BLaER1 (cell line): ENCODE measurements around the gene ARAP3.
"Not testable (repeated sequence)": the region's sequence is repeated elsewhere in the genome, so short reads cannot be mapped to it uniquely, and the experiment has no call there.

Experiments
- H3K27ac ChIP-seq: shearing (Covaris generic); formaldehyde crosslinking; 2 replicates; pipeline ENCODE4 v1.8.1; 2022
- H3K27me3 ChIP-seq: shearing (Covaris generic); formaldehyde crosslinking; 2 replicates; pipeline ENCODE4 v1.8.1; 2022
- H3K36me3 ChIP-seq: shearing (Covaris generic); formaldehyde crosslinking; 2 replicates; pipeline ENCODE4 v1.8.1; 2022
- H3K4me1 ChIP-seq: shearing (Covaris generic); formaldehyde crosslinking; 2 replicates; pipeline ENCODE4 v1.8.1; 2022
- H3K4me2 ChIP-seq: shearing (Covaris generic); formaldehyde crosslinking; 2 replicates; pipeline ENCODE4 v1.8.1; 2022
- H3K4me3 ChIP-seq: shearing (Covaris generic); formaldehyde crosslinking; 2 replicates; pipeline ENCODE4 v1.8.1; 2022
- H3K9ac ChIP-seq: shearing (Covaris generic); formaldehyde crosslinking; 2 replicates; pipeline ENCODE4 v1.8.1; 2022
- H3K9me3 ChIP-seq: shearing (Covaris generic); formaldehyde crosslinking; 2 replicates; pipeline ENCODE4 v1.8.1; 2022
- H4K20me1 ChIP-seq: shearing (Covaris generic); formaldehyde crosslinking; 2 replicates; pipeline ENCODE4 v1.8.1; 2022
- Cebpa-rat ChIP-seq: shearing (Covaris generic); IDR thresholded peaks from 2 replicates; pipeline ENCODE4 v1.8.1; 2022

Gene ARAP3

DNA sequence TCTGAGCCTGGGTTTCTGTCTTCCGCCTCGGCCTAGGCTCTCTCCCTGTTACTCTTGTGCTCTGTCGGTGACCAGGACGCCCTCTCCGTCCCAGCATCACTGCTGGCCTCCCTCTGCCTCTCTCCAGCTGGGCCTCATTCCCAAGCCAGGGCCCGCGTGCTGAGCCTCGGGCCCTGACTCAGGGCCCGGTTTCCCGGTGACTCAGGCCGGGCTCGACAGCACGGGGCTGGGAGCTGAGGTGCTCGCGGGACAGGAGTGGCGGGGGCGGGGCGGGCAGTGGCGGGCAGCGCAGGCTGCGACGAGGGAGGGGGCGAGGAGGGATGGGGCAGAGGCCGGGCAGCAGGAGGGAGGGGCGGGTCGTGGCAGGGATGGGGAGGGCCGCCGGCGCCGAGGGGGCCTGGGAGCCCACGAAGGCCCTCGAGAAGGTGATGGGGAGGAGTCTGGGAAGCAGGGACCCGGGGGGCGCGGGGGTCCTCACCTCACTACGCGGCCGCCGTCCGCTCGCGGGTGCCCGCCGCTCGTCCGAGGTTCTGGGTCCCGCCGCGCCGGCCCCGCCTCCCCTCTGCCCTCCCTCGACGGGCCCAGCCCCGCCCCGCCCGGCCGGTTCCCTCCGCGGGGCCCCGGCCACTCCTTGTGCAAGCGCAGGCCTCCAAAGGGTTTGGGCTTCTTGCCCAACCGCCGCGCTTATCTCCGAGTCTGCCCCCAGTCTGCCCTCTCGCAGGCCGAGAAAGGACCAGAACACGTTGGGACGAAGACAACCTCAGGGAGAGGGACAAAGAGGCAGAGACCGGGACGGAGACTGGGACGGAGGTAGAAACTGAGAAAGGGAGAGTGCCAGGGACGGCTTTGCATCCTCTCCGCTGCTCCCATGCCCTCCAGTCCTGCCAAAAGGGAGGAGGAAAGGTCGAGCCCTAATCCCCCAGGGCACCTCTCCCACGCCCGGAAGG, at the start of gene ARAP3:
Gene ARAP3, minus strand, starts transcription at position 536 of the 947 bp plus-strand sequence. CDS start 1,744 bp downstream, outside the sequence.
- no peaks in the 10 kb centered on the region for H3K36me3 ChIP-seq
- H3K4me1 ChIP-seq = peaks cover 62% of the 10 kb centered on the region
- H3K9me3 ChIP-seq = no peaks in the 10 kb centered on the region
- H3K27ac ChIP-seq = peak within 1 kb of the TSS; percentile 75
- TF ChIP-seq Cebpa-rat = no peak
- peak within 1 kb of the TSS; percentile 94 for H3K4me2 ChIP-seq
- no peaks in the 10 kb centered on the region for H4K20me1 ChIP-seq
- peak within 1 kb of the TSS; percentile 67 for H3K9ac ChIP-seq
- no peaks in the 10 kb centered on the region for H3K27me3 ChIP-seq
- peak within 1 kb of the TSS; percentile 63 for H3K4me3 ChIP-seq

GRCh38 chr5:141729387-141730006, 47.5 kb upstream of the ARAP3 start:
- no peak for TF ChIP-seq Cebpa-rat
- Histone ChIP-seq H3K9me3 (no peaks in the 10 kb centered on the region), H4K20me1 (no peaks in the 10 kb centered on the region; the same call in 1 of the 2 replicates), H3K4me2 (peak overlapping the region; percentile 45), H3K27ac (no peak overlapping the region), H3K27me3 (no peaks in the 10 kb centered on the region), H3K9ac (no peak overlapping the region), H3K4me3 (no peak overlapping the region), H3K4me1 (peaks cover 22% of the 10 kb centered on the region), H3K36me3 (no peaks in the 10 kb centered on the region)

GRCh38 chr5:141725891-141726290, 43.9 kb upstream of the ARAP3 start:
- Histone ChIP-seq H3K4me1 (peaks cover 13% of the 10 kb centered on the region), H3K4me2 (no peak overlapping the region), H3K36me3 (no peaks in the 10 kb centered on the region), H3K27me3 (no peaks in the 10 kb centered on the region), H3K4me3 (no peak overlapping the region), H4K20me1 (no peaks in the 10 kb centered on the region), H3K27ac (no peak overlapping the region), H3K9me3 (no peaks in the 10 kb centered on the region; the same call in 1 of the 2 replicates), H3K9ac (no peak overlapping the region)
- no peak for TF ChIP-seq Cebpa-rat

DNA sequence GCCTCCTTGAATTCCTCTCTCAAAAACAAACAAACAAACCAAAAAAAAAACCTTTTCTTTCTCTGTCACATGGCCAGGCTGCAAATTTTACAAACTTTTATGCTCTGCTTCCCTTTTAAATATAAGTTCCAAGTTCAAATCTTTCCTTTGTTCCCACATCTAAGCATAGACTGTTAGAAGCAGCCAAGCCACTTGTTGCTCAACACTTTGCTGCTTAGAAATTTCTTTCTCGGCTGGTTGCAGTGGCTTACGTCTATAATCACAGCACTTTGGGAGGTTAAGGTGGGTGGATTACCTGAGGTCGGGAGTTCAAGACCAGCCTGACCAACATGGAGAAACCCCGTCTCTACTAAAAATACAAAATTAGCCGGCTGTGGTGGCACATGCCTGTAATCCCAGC, 43.1 kb upstream of the ARAP3 start:
- not testable (repeated sequence) for H3K27ac ChIP-seq

GRCh38 chr5:141722266-141722665, 40.2 kb upstream of the ARAP3 start:
- Histone ChIP-seq H3K36me3 (no peaks in the 10 kb centered on the region), H3K27ac (no peak overlapping the region), H3K4me2 (no peak overlapping the region), H3K27me3 (no peaks in the 10 kb centered on the region), H4K20me1 (no peaks in the 10 kb centered on the region), H3K4me3 (no peak overlapping the region), H3K9me3 (no peaks in the 10 kb centered on the region; the same call in 1 of the 2 replicates), H3K4me1 (no peaks in the 10 kb centered on the region), H3K9ac (no peak overlapping the region)
- no peak for TF ChIP-seq Cebpa-rat

More for the DNA sequence above, 43.1 kb upstream of the ARAP3 start:
- not testable (repeated sequence) for H3K9me3 ChIP-seq, H3K4me2 ChIP-seq, H3K4me3 ChIP-seq, H3K9ac ChIP-seq, H3K36me3 ChIP-seq, H3K27me3 ChIP-seq, H4K20me1 ChIP-seq
- peaks cover 13% of the 10 kb centered on the region for H3K4me1 ChIP-seq

DNA sequence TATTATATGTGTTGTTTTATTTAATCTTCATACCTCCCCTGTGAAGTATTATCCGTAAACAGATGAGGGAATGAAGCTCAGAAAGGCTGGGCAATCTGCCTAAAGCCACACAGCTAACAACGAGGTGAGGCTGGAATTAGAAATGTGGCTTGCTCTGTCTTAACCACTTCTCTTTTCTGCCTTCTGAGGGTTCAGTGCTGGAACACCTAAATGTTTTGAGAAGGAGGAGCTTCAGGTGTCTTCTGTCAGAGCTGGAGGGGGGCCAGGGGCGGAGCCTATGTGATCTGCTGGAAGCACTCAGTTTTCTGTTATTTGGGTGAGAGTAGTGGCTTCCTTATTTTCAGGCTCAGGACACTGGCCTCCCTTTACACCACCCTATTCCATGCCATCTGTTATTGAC, 35.0 kb upstream of the ARAP3 start:
- Histone ChIP-seq H3K4me1 (peaks cover 17% of the 10 kb centered on the region), H4K20me1 (no peaks in the 10 kb centered on the region), H3K36me3 (no peaks in the 10 kb centered on the region), H3K9ac (no peak overlapping the region), H3K9me3 (no peaks in the 10 kb centered on the region), H3K4me2 (no peak overlapping the region), H3K27me3 (no peaks in the 10 kb centered on the region), H3K4me3 (no peak overlapping the region), H3K27ac (no peak overlapping the region)
- TF ChIP-seq Cebpa-rat = no peak

- no peaks in the 10 kb centered on the region for H3K36me3 ChIP-seq
These were observed 34.4 kb upstream of the ARAP3 start for GRCh38 chr5:141716468-141716867.

DNA sequence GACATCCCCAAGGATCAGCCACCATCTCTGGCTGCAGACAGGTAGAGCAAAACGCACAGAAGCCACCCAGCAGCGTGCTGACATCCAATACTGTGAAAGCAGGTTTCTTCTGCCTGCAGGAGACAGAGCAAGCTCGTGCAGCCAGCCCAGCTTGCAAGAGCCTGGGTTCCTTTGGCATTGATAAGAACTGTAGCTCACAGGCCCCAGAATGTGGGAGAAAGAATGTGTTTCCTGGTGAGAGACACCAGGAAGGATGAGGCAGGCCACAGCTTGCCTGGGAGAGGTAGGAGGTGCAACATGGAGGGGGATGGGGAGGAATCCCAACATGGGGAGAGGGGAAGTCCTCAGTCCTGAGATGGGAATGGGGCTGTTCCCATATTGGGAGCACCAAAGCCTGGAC, 34.0 kb upstream of the ARAP3 start:
- no peak overlapping the region for H3K4me3 ChIP-seq
- H3K4me2 ChIP-seq = 0 out of 2 replicates have a peak overlapping the region, but pooled peaks have one; percentile 21
- H4K20me1 ChIP-seq = no peaks in the 10 kb centered on the region
- no peak overlapping the region for H3K9ac ChIP-seq
- H3K9me3 ChIP-seq = no peaks in the 10 kb centered on the region
- no peak for TF ChIP-seq Cebpa-rat
- H3K27me3 ChIP-seq = no peaks in the 10 kb centered on the region
- no peaks in the 10 kb centered on the region for H3K36me3 ChIP-seq
- no peak overlapping the region for H3K27ac ChIP-seq
- peaks cover 17% of the 10 kb centered on the region for H3K4me1 ChIP-seq

More at GRCh38 chr5:141716468-141716867, 34.4 kb upstream of the ARAP3 start:
- H3K4me3 ChIP-seq = no peak overlapping the region
- H3K27me3 ChIP-seq = no peaks in the 10 kb centered on the region
- H3K9ac ChIP-seq = no peak overlapping the region
- H4K20me1 ChIP-seq = no peaks in the 10 kb centered on the region
- H3K27ac ChIP-seq = no peak overlapping the region
- H3K4me1 ChIP-seq = peaks cover 17% of the 10 kb centered on the region
- no peak for TF ChIP-seq Cebpa-rat
- H3K9me3 ChIP-seq = no peaks in the 10 kb centered on the region
- H3K4me2 ChIP-seq = no peak overlapping the region

- H3K27ac ChIP-seq = no peak overlapping the region
These were observed 33.4 kb upstream of the ARAP3 start for GRCh38 chr5:141715346-141715905.

More at GRCh38 chr5:141715346-141715905, 33.4 kb upstream of the ARAP3 start:
- Histone ChIP-seq H3K9me3 (no peaks in the 10 kb centered on the region), H3K4me3 (no peak overlapping the region), H4K20me1 (no peaks in the 10 kb centered on the region), H3K4me2 (peak overlapping the region; percentile 21; the same call in 1 of the 2 replicates), H3K9ac (no peak overlapping the region), H3K36me3 (no peaks in the 10 kb centered on the region), H3K27me3 (no peaks in the 10 kb centered on the region), H3K4me1 (peaks cover 17% of the 10 kb centered on the region)
- TF ChIP-seq Cebpa-rat = no peak
